GM19328 (cell line): ENCODE results near the gene STKLD1.
"Not testable (repeated sequence)": the region's sequence is repeated elsewhere in the genome, so short reads cannot be mapped to it uniquely, and the experiment has no call there.

Source experiments
- ATAC-seq: cut with Tn5 transposase; IDR thresholded peaks from one replicate; pipeline ENCODE4 v1.9.1; 2021; ENCODE audit warnings: mild to moderate bottlenecking, moderate library complexity; ENCODE audit not compliant: unreplicated experiment

Gene STKLD1

GRCh38 chr9:133360400-133361393 lies 15.5 kb upstream of the STKLD1 start:
- ATAC-seq = no peak

- no peak for ATAC-seq
These were observed 14.6 kb upstream of the STKLD1 start for GRCh38 chr9:133361507-133362092.

- no peak for ATAC-seq
These were observed 13.7 kb upstream of the STKLD1 start for GRCh38 chr9:133362359-133363044.

- ATAC-seq = no peak
These were observed 9.7 kb upstream of the STKLD1 start for GRCh38 chr9:133366435-133366834.

GRCh38 chr9:133367221-133367620 lies 8.9 kb upstream of the STKLD1 start:
- ATAC-seq = no peak

- no peak for ATAC-seq
These were observed 8.4 kb upstream of the STKLD1 start for GRCh38 chr9:133367778-133368177.

GRCh38 chr9:133368249-133368881 lies 7.8 kb upstream of the STKLD1 start:
- no peak for ATAC-seq

GRCh38 chr9:133369422-133369821 lies 6.7 kb upstream of the STKLD1 start:
- ATAC-seq = no peak

GRCh38 chr9:133369933-133370332 lies 6.2 kb upstream of the STKLD1 start:
- ATAC-seq = no peak

- ATAC-seq = no peak
These were observed 5.5 kb upstream of the STKLD1 start for GRCh38 chr9:133370685-133371084.

- no peak for ATAC-seq
These were observed 4.9 kb upstream of the STKLD1 start for GRCh38 chr9:133371261-133371711.

GRCh38 chr9:133372144-133372543 lies 4.0 kb upstream of the STKLD1 start:
- ATAC-seq = no peak

GRCh38 chr9:133374612-133375115 lies 1.5 kb upstream of the STKLD1 start:
- ATAC-seq = no peak

GRCh38 chr9:133375116-133375723 lies 946 bp upstream of the STKLD1 start:
- peak; percentile 30 for ATAC-seq

- ATAC-seq = not testable (repeated sequence)
These were observed 1.1 kb downstream of the STKLD1 start for GRCh38 chr9:133377280-133377679.

- no peak for ATAC-seq
These were observed 1.6 kb downstream of the STKLD1 start for GRCh38 chr9:133377721-133378216.

GRCh38 chr9:133378408-133378962 lies 2.3 kb downstream of the STKLD1 start:
- ATAC-seq = no peak

GRCh38 chr9:133379153-133380086 lies 3.3 kb downstream of the STKLD1 start:
- no peak for ATAC-seq

GRCh38 chr9:133380734-133381133 lies 4.6 kb downstream of the STKLD1 start:
- ATAC-seq = no peak
